ENCODE results near the gene AP1M1.

The AP1M1 gene

DNA sequence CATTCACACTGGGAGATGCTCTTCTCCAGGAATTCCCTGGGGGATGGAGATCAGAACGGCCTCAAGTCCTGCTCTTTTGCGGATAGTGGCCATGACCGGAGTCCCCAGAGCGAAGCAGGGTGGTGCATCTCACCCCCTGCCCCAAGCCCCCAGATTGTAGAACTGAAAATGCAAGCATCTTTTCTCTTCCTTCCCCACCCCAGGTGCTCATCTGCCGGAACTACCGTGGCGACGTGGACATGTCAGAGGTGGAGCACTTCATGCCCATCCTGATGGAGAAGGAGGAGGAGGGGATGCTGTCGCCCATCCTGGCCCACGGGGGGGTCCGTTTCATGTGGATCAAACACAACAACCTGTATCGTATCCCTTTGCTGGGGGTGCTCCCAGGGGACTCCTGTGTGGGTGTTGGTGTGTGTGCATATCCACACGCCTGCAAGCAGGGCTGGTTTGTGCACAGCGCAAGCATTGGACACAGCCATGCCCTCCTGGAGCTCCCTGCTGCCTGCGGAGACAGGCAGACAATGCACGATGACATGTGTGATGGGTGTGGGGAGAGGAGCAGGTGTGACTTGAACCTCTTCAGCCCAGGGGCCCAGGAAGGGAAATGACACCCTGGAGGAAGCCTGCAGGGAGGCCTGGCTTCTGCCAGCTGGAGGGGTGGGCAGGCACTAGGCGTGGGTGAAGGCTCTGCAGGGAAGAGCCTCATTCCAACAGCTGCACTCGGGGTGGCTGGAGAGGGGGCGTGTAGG, 5.7 kb downstream of the AP1M1 start:
- TF ChIP-seq YY1 (IDR thresholded peaks at IDR 0.05; ENCODE audit: insufficient read depth, insufficient read length) (no peak), SUZ12 (IDR thresholded peaks at IDR 0.05; ENCODE audit: extremely low read depth, insufficient read depth, insufficient read length) (no peak), ZNF274 (IDR thresholded peaks at IDR 0.05; ENCODE audit: low read depth, low read length) (no peak)
- Histone ChIP-seq H3K36me3 (ENCODE audit: insufficient read depth, insufficient read length, low read length) (peaks cover 86% of the 10 kb centered on the region), H3K4me1 (ENCODE audit: insufficient read depth, insufficient read length) (peaks cover 5% of the 10 kb centered on the region), H3K27me3 (ENCODE audit: insufficient read depth, insufficient read length) (no peaks in the 10 kb centered on the region), H3K9me3 (ENCODE audit: insufficient read depth, low read length) (no peaks in the 10 kb centered on the region), H3K9ac (ENCODE audit: insufficient read length, low read depth) (no peak overlapping the region), H3K4me3 (ENCODE audit: insufficient read length, low read depth) (no peak overlapping the region)
- DNase-seq (ENCODE audit: low read depth, low spot score) = no peak

DNA sequence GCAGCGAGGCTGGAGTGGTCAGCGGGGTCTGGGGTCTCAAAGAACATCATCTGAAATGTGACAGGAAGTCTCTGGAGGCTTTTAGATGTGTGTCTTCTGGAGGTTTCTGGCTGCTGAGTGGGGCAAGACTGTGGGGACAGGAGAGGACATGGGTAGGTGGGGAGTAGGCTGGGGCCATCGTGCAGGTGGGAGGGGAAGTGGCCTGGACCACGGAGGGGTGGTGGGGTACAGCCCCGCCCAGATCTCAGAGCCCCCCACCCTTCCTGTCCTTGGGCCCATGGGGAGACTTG, 6.2 kb downstream of the AP1M1 start:
- Histone ChIP-seq H3K36me3 (ENCODE audit: insufficient read depth, insufficient read length, low read length) (peaks cover 90% of the 10 kb centered on the region), H3K9ac (ENCODE audit: insufficient read length, low read depth) (no peak overlapping the region), H3K4me1 (ENCODE audit: insufficient read depth, insufficient read length) (peaks cover 5% of the 10 kb centered on the region), H3K4me3 (ENCODE audit: insufficient read length, low read depth) (no peak overlapping the region), H3K27me3 (ENCODE audit: insufficient read depth, insufficient read length) (no peaks in the 10 kb centered on the region), H3K9me3 (ENCODE audit: insufficient read depth, low read length) (no peaks in the 10 kb centered on the region)
- no peak for TF ChIP-seq SUZ12 (IDR thresholded peaks at IDR 0.05; ENCODE audit: extremely low read depth, insufficient read depth, insufficient read length)
- TF ChIP-seq ZNF274 (IDR thresholded peaks at IDR 0.05; ENCODE audit: low read depth, low read length) = no peak
- no peak for TF ChIP-seq YY1 (IDR thresholded peaks at IDR 0.05; ENCODE audit: insufficient read depth, insufficient read length)
- no peak for DNase-seq (ENCODE audit: low read depth, low spot score)

GRCh38 chr19:16205205-16206045, 7.7 kb downstream of the AP1M1 start:
- peaks cover 92% of the 10 kb centered on the region for H3K36me3 ChIP-seq (ENCODE audit: insufficient read depth, insufficient read length, low read length)
- TF ChIP-seq SUZ12 (IDR thresholded peaks at IDR 0.05; ENCODE audit: extremely low read depth, insufficient read depth, insufficient read length) (no peak), YY1 (IDR thresholded peaks at IDR 0.05; ENCODE audit: insufficient read depth, insufficient read length) (no peak), ZNF274 (IDR thresholded peaks at IDR 0.05; ENCODE audit: low read depth, low read length) (no peak)
- no peak for DNase-seq (ENCODE audit: low read depth, low spot score)
- no peaks in the 10 kb centered on the region for H3K4me1 ChIP-seq (ENCODE audit: insufficient read depth, insufficient read length)
- H3K4me3 ChIP-seq (ENCODE audit: insufficient read length, low read depth) = no peak overlapping the region
- no peak overlapping the region for H3K9ac ChIP-seq (ENCODE audit: insufficient read length, low read depth)
- H3K9me3 ChIP-seq (ENCODE audit: insufficient read depth, low read length) = no peaks in the 10 kb centered on the region
- H3K27me3 ChIP-seq (ENCODE audit: insufficient read depth, insufficient read length) = no peaks in the 10 kb centered on the region

DNA sequence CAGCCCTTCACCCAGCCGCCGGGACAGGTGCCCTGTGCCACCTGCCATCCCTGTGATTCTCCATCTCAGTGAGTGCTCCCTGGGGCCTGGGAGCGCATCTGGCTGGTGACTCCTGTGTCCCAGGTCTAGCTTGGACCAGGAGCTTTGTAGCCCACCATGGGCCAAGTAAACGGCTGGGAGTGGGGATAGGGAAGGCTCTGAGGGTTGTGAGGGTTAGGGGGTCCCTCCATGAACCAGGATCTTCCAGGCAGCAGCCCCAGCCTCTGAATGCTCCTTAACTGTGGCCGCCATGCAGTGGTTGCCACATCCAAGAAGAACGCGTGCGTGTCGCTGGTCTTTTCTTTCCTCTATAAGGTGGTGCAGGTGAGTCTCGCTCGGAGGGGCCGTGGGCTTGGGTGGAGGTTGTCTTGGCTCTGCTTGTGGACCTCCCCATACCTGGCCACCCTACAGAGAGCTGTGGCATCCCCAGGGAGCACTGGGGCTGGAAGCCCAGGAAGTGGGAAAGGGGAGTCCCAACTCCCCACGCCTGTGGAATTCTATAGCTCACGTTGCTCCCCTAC, 8.4 kb downstream of the AP1M1 start:
- Histone ChIP-seq H3K4me3 (ENCODE audit: insufficient read length, low read depth) (no peak overlapping the region), H3K4me1 (ENCODE audit: insufficient read depth, insufficient read length) (no peaks in the 10 kb centered on the region), H3K27me3 (ENCODE audit: insufficient read depth, insufficient read length) (no peaks in the 10 kb centered on the region), H3K9ac (ENCODE audit: insufficient read length, low read depth) (no peak overlapping the region), H3K36me3 (ENCODE audit: insufficient read depth, insufficient read length, low read length) (peaks cover 92% of the 10 kb centered on the region), H3K9me3 (ENCODE audit: insufficient read depth, low read length) (no peaks in the 10 kb centered on the region; the same call in 1 of the 2 replicates)
- DNase-seq (ENCODE audit: low read depth, low spot score) = no peak
- TF ChIP-seq YY1 (IDR thresholded peaks at IDR 0.05; ENCODE audit: insufficient read depth, insufficient read length) (no peak), ZNF274 (IDR thresholded peaks at IDR 0.05; ENCODE audit: low read depth, low read length) (no peak), SUZ12 (IDR thresholded peaks at IDR 0.05; ENCODE audit: extremely low read depth, insufficient read depth, insufficient read length) (no peak)

GRCh38 chr19:16206637-16207036, 8.9 kb downstream of the AP1M1 start:
- Histone ChIP-seq H3K9ac (ENCODE audit: insufficient read length, low read depth) (no peak overlapping the region), H3K4me1 (ENCODE audit: insufficient read depth, insufficient read length) (no peaks in the 10 kb centered on the region), H3K9me3 (ENCODE audit: insufficient read depth, low read length) (no peaks in the 10 kb centered on the region; the same call in 1 of the 2 replicates), H3K27me3 (ENCODE audit: insufficient read depth, insufficient read length) (no peaks in the 10 kb centered on the region), H3K4me3 (ENCODE audit: insufficient read length, low read depth) (no peak overlapping the region), H3K36me3 (ENCODE audit: insufficient read depth, insufficient read length, low read length) (peaks cover 94% of the 10 kb centered on the region)
- no peak for DNase-seq (ENCODE audit: low read depth, low spot score)
- TF ChIP-seq ZNF274 (IDR thresholded peaks at IDR 0.05; ENCODE audit: low read depth, low read length) = no peak
- no peak for TF ChIP-seq SUZ12 (IDR thresholded peaks at IDR 0.05; ENCODE audit: extremely low read depth, insufficient read depth, insufficient read length)
- TF ChIP-seq YY1 (IDR thresholded peaks at IDR 0.05; ENCODE audit: insufficient read depth, insufficient read length) = no peak

- Histone ChIP-seq H3K9me3 (ENCODE audit: insufficient read depth, low read length) (no peaks in the 10 kb centered on the region; the same call in 1 of the 2 replicates), H3K4me1 (ENCODE audit: insufficient read depth, insufficient read length) (no peaks in the 10 kb centered on the region), H3K27me3 (ENCODE audit: insufficient read depth, insufficient read length) (no peaks in the 10 kb centered on the region), H3K36me3 (ENCODE audit: insufficient read depth, insufficient read length, low read length) (peaks cover 90% of the 10 kb centered on the region), H3K4me3 (ENCODE audit: insufficient read length, low read depth) (no peak overlapping the region), H3K9ac (ENCODE audit: insufficient read length, low read depth) (no peak overlapping the region)
- DNase-seq (ENCODE audit: low read depth, low spot score) = no peak
- TF ChIP-seq YY1 (IDR thresholded peaks at IDR 0.05; ENCODE audit: insufficient read depth, insufficient read length) = no peak
- no peak for TF ChIP-seq ZNF274 (IDR thresholded peaks at IDR 0.05; ENCODE audit: low read depth, low read length)
- TF ChIP-seq SUZ12 (IDR thresholded peaks at IDR 0.05; ENCODE audit: extremely low read depth, insufficient read depth, insufficient read length) = no peak
Measured at GRCh38 chr19:16207063-16207462, 9.4 kb downstream of the AP1M1 start.

DNA sequence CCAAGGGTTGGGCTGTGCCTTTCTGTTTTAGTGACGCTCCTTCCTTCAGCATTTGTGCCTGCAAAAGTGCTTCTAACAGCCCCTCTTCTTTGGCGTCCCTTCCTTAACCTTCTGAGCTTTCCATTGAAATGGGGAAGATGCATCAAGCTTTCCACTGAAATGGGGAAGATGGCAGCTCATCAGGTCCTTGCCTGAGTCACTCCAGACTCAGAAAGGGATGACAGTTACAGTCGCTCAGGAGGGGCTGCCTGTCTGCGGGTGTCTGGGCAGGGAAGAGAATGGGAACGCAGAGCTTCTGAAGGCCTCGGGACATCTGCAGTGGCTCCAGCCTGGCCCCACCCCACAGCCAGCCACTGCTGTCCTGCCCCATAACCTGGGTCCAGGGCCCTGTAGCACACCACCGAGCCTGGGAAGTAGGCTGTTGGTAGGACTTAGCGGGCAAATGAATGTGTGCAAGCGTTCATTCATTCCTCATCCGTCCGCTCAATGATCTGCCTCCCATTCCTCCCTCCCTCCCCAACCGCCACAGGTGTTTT, 9.8 kb downstream of the AP1M1 start:
- Histone ChIP-seq H3K36me3 (ENCODE audit: insufficient read depth, insufficient read length, low read length) (peaks cover 85% of the 10 kb centered on the region), H3K4me3 (ENCODE audit: insufficient read length, low read depth) (no peak overlapping the region), H3K9ac (ENCODE audit: insufficient read length, low read depth) (no peak overlapping the region), H3K4me1 (ENCODE audit: insufficient read depth, insufficient read length) (no peaks in the 10 kb centered on the region), H3K27me3 (ENCODE audit: insufficient read depth, insufficient read length) (no peaks in the 10 kb centered on the region), H3K9me3 (ENCODE audit: insufficient read depth, low read length) (no peaks in the 10 kb centered on the region; the same call in 1 of the 2 replicates)
- TF ChIP-seq ZNF274 (IDR thresholded peaks at IDR 0.05; ENCODE audit: low read depth, low read length) (no peak), SUZ12 (IDR thresholded peaks at IDR 0.05; ENCODE audit: extremely low read depth, insufficient read depth, insufficient read length) (no peak), YY1 (IDR thresholded peaks at IDR 0.05; ENCODE audit: insufficient read depth, insufficient read length) (no peak)
- DNase-seq (ENCODE audit: low read depth, low spot score) = no peak

Data from NT2/D1 (cell line).